ENCODE results near the gene MAML2. TPM values are rescaled to one million over a fixed set of nuclear protein-coding genes. Genes with fewer than 3 reads are reported as not detected.
A peak's percentile ranks its signal among the peaks of the same experiment; 100 is the strongest.

Gene MAML2
- polyA plus RNA-seq, 3 donors: 0.57 to 7.6 (median 1.2) TPM

DNA sequence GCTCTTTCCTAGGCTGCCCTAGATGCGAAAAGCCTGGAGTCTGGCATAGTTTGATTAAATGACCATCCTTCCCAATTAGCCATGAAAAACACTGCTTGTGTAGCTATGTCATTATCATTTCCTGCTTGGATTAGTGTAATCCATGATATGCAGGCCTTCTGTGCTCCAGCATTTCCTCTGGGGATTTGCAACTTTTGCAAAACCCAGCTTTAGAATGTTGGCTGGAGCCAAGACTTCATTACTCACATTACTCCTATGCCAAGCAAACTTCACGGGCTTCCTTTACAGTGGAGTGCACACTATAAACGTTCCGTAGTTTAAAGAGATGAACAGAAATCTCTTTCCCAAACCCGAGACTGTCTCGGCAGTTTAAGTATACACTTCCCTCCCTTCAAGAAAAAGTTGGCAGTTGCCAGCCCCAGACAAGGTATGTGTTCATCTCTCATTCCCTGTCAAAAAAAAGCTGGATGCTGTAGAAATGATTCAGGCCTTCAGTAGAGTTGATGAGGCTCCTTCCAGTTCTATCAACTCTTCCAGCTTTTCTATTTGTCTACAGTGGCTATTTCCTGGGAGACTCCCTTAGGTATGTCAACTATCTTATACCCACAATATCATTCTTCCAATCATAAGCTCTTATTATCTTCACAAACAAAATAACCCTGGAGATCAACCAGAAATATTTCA is 180.0 kb downstream of the MAML2 start:
- H3K27me3 Mint-ChIP-seq (ENCODE audit: low read depth in 3 of 3): peaks cover 0 to 2% (median 2%) of the 10 kb centered on the region in 3 donors
- H3K4me1 ChIP-seq (ENCODE audit: control insufficient read depth in 1 of 2, insufficient read depth in 2 of 2, low read length in 2 of 2): peaks cover 10 to 12% of the 10 kb centered on the region in 2 donors
- no peak overlapping the region for H3K27ac ChIP-seq (ENCODE audit: low read depth in 1 of 2, low read length in 2 of 2)
- no peaks in the 10 kb centered on the region for H3K36me3 ChIP-seq (replicated peaks in 1 of 2; ENCODE audit: control insufficient read depth in 1 of 2, insufficient read depth in 2 of 2, low read length in 2 of 2)
- no peaks in the 10 kb centered on the region for H4K20me1 ChIP-seq (ENCODE audit: insufficient read depth, low read length)
- H3K4me3 ChIP-seq (replicated peaks in 1 of 3; ENCODE audit: low read depth in 2 of 3, low read length in 3 of 3): no peak overlapping the region
- intact Hi-C loops (cut with micrococcal nuclease): loop anchor here in 1 of 2 donors (10.0 kb wide), 1 partner anchor 108 kb away; no protein-coding TSS in a partner anchor
- H3K36me3 Mint-ChIP-seq: no peaks in the 10 kb centered on the region
- WGBS (ENCODE audit: insufficient coverage): 94% methylated on average over 3 of the region's 6 CpGs
- H3K4me1 Mint-ChIP-seq: peaks cover 22% of the 10 kb centered on the region
- H3K9me3 ChIP-seq (replicated peaks in 1 of 2; ENCODE audit: control insufficient read depth in 1 of 2, insufficient read depth in 1 of 2, low read length in 2 of 2): peaks cover 0 to 4% of the 10 kb centered on the region in 2 donors
- no peak for DNase-seq
- H2AFZ ChIP-seq (ENCODE audit: insufficient read depth, low read depth, low read length, poor library complexity, severe bottlenecking): no peak overlapping the region
- no peak overlapping the region for H3K9ac ChIP-seq (ENCODE audit: insufficient read depth, low read length, poor library complexity, severe bottlenecking)
- H3K27ac Mint-ChIP-seq: no peak overlapping the region
- TF ChIP-seq, protein P1, sequence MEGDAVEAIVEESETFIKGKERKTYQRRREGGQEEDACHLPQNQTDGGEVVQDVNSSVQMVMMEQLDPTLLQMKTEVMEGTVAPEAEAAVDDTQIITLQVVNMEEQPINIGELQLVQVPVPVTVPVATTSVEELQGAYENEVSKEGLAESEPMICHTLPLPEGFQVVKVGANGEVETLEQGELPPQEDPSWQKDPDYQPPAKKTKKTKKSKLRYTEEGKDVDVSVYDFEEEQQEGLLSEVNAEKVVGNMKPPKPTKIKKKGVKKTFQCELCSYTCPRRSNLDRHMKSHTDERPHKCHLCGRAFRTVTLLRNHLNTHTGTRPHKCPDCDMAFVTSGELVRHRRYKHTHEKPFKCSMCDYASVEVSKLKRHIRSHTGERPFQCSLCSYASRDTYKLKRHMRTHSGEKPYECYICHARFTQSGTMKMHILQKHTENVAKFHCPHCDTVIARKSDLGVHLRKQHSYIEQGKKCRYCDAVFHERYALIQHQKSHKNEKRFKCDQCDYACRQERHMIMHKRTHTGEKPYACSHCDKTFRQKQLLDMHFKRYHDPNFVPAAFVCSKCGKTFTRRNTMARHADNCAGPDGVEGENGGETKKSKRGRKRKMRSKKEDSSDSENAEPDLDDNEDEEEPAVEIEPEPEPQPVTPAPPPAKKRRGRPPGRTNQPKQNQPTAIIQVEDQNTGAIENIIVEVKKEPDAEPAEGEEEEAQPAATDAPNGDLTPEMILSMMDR (IDR thresholded peaks at IDR 0.05): no peak
- H3K4me3 Mint-ChIP-seq: no peak overlapping the region
- H3K79me2 ChIP-seq (ENCODE audit: insufficient read depth, low read length): no peaks in the 10 kb centered on the region
- H3K9me3 Mint-ChIP-seq: peaks cover 0 to 5% (median 0%) of the 10 kb centered on the region in 7 donors
- H3K27me3 ChIP-seq (ENCODE audit: control insufficient read depth in 2 of 2, insufficient read depth in 2 of 2, low read length in 2 of 2): no peaks in the 10 kb centered on the region
- H3K4me2 ChIP-seq (replicated peaks; ENCODE audit: extremely low read depth, low read length, poor library complexity, severe bottlenecking): no peak overlapping the region

DNA sequence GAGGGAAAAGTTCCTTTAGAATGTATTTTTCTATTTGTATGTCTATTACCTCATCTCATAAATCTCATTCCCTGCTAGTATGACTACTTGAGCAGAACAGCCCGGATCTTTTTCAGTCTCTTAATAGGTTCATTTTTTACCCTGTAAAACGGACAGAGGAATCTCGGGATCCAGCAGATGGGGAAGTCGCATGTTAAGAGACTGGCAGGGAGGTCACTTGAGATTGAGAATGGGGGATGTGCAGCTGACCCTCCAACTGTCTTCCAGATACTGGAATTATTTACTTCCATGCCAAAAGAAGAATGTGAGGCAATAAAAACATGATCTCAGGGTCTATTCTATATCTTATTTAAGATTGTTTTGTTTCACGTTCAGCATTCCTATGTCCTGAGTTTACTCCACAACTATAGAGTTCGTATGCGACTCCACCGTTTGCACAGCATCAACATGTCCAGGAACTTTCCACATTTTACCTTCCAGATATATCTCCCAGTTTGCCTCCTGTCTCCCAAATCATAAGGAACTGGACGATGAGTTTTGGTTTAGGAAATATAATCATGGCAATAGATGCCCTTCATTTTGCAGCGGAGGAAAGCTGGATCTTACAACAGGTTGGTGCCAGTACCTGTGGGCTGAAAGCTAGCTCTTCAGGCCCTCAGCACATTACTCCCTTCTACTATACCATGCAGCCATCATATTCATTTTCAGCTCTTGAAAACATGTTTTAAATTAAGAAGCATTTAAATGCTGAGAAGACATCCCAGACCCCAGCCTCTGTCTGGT is 181.5 kb downstream of the MAML2 start:
- Histone ChIP-seq H3K4me3 (replicated peaks in 1 of 3; ENCODE audit: low read depth in 2 of 3, low read length in 3 of 3) (no peak overlapping the region), H2AFZ (ENCODE audit: insufficient read depth, low read depth, low read length, poor library complexity, severe bottlenecking) (no peak overlapping the region), H4K20me1 (ENCODE audit: insufficient read depth, low read length) (peaks cover 4% of the 10 kb centered on the region), H3K27me3 (ENCODE audit: control insufficient read depth in 2 of 2, insufficient read depth in 2 of 2, low read length in 2 of 2) (no peaks in the 10 kb centered on the region), H3K9ac (ENCODE audit: insufficient read depth, low read length, poor library complexity, severe bottlenecking) (no peak overlapping the region), H3K4me1 (ENCODE audit: control insufficient read depth in 1 of 2, insufficient read depth in 2 of 2, low read length in 2 of 2) (peaks cover 20 to 21% of the 10 kb centered on the region in 2 donors), H3K36me3 (replicated peaks in 1 of 2; ENCODE audit: control insufficient read depth in 1 of 2, insufficient read depth in 2 of 2, low read length in 2 of 2) (no peaks in the 10 kb centered on the region), H3K27ac (ENCODE audit: low read depth in 1 of 2, low read length in 2 of 2) (no peak overlapping the region), H3K4me2 (replicated peaks; ENCODE audit: extremely low read depth, low read length, poor library complexity, severe bottlenecking) (no peak overlapping the region), H3K9me3 (replicated peaks in 1 of 2; ENCODE audit: control insufficient read depth in 1 of 2, insufficient read depth in 1 of 2, low read length in 2 of 2) (peaks cover 0 to 4% of the 10 kb centered on the region in 2 donors), H3K79me2 (ENCODE audit: insufficient read depth, low read length) (no peaks in the 10 kb centered on the region)
- Mint-ChIP-seq H3K27me3 (ENCODE audit: low read depth in 3 of 3) (peaks cover 0 to 3% (median 2%) of the 10 kb centered on the region in 3 donors), H3K27ac (peak overlapping the region in 1 of 7 donors; percentile 66), H3K9me3 (peaks cover 0 to 5% (median 0%) of the 10 kb centered on the region in 7 donors), H3K4me1 (peaks cover 26% of the 10 kb centered on the region), H3K4me3 (no peak overlapping the region), H3K36me3 (no peaks in the 10 kb centered on the region)
- TF ChIP-seq, protein P1 (IDR thresholded peaks at IDR 0.05): no peak
- WGBS (ENCODE audit: insufficient coverage): no CpG with 5 or more reads among the region's 10 CpGs
- DNase-seq: no peak
- intact Hi-C loops (cut with micrococcal nuclease): loop anchor here in 1 of 2 donors (10.0 kb wide), 1 partner anchor 107 kb away; no protein-coding TSS in a partner anchor
